GM12872 (cell line): Measurements from ENCODE around the gene SLC30A3.

Source experiments
- TF ChIP-seq, protein P1 (sequence below): IDR thresholded peaks from 3 replicates; pipeline ENCODE4 v1.5.1; 2011; ENCODE audit warnings: low read depth, mild to moderate bottlenecking, low read length, moderate library complexity; ENCODE audit not compliant: insufficient read depth

Gene SLC30A3

GRCh38 chr2:27306573-27307286 lies 43.9 kb upstream of the SLC30A3 start:
- TF ChIP-seq, protein P1, sequence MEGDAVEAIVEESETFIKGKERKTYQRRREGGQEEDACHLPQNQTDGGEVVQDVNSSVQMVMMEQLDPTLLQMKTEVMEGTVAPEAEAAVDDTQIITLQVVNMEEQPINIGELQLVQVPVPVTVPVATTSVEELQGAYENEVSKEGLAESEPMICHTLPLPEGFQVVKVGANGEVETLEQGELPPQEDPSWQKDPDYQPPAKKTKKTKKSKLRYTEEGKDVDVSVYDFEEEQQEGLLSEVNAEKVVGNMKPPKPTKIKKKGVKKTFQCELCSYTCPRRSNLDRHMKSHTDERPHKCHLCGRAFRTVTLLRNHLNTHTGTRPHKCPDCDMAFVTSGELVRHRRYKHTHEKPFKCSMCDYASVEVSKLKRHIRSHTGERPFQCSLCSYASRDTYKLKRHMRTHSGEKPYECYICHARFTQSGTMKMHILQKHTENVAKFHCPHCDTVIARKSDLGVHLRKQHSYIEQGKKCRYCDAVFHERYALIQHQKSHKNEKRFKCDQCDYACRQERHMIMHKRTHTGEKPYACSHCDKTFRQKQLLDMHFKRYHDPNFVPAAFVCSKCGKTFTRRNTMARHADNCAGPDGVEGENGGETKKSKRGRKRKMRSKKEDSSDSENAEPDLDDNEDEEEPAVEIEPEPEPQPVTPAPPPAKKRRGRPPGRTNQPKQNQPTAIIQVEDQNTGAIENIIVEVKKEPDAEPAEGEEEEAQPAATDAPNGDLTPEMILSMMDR, result no peak

DNA sequence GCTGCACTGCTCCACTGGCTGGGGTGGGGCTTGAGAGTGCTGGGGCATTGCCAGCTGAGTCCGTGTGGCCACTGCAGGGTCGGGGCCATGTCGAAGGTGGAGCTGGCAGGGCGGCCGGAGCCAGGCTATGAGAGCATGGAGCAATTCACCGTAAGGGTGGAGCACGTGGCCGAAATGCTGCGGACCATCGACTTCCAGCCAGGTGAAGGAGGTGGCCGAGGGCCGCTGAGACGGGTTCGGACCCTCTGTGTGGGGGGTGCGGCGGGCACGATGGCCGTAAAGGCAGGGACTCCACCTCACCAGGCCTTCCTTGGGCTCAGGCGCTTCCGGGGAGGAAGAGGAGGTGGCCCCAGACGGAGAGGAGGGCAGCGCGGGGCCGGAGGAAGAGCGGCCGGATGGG lies 43.3 kb upstream of the SLC30A3 start:
- TF ChIP-seq, protein P1, result no peak

DNA sequence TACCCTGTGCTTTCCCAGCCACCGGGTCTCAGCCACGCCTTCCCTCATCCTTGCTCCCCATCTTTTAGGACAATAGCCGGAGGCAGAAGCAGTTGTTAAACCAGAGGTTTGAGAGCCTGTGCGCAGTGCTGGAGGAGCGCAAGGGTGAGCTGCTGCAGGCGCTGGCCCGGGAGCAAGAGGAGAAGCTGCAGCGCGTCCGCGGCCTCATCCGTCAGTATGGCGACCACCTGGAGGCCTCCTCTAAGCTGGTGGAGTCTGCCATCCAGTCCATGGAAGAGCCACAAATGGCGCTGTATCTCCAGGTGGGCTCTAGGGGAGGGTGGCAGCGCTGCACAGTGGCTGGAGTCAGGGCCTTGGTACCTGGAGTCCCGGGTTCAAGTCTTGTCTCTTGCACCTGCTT lies 42.7 kb upstream of the SLC30A3 start:
- TF ChIP-seq, protein P1, result no peak

- TF ChIP-seq, protein P1, result no peak
Measured at GRCh38 chr2:27304488-27305240, 41.8 kb upstream of the SLC30A3 start.

DNA sequence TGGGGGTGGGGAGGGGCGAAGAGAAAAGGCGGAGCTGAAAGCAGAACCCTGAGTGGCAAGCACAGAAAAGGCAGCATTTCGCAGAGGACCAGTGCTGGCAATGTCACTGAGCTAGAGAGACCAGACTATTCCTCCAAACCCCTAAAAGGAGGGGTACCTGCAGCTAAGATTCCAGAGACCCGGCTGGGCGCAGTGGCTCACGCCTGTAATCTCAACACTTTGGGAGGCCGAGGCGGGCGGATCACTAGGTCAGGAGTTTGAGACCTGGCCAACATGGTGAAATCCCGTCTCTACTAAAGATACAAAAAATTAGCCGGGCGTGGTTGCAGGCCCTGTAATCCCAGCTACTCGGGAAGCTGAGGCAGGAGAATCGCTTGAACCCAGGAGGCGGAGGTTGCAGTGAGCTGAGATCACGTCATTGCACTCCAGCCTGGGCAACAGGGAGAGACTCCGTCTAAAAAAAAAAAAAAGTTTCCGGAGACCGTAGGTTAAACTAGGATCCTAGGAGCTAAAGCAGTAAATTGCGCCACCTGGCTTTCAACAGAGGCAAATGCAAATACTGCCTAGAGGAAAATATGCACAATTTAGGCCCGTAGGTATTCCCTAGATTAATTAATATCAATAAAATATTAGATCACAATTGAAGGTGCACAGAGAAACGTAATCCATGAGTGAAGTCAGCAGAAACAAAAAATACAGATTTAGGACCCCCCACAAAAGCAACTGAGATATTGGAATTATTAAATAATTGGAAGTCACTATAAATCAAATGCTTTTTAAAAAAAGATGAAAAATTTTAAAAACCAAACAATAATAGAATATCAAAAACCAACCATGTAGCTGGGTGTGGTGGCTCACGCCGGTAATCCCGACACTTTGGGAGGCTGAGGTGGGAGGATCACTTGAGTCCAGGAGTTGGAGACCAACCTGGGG lies 40.5 kb upstream of the SLC30A3 start:
- TF ChIP-seq, protein P1, result peak; percentile 70

GRCh38 chr2:27298391-27299080 lies 35.7 kb upstream of the SLC30A3 start:
- TF ChIP-seq, protein P1, result no peak
